Measurements from ENCODE around the gene SLC30A5.

DNA sequence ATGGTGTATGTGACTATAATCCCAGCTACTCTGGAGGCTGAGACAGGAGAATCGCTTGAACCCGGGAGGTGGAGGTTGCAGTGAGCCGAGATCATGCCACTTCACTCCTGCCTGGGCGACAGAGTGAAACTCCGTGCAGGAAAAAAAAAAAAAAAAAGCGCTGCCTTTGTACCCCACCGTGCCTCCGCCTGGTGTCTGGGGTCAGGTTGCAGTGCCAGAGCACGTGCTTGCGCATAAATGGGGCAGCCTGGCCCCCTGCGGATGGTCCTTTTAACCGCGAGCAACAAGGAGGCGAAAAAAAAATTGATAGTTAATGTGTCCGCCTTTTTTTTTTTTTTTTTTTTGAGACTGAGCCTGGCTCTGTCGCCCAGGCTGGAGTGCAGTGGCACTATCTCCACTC lies 66.8 kb downstream of the SLC30A5 start:
- no peak for TF ChIP-seq POLR2A (IDR thresholded peaks at IDR 0.05; ENCODE audit: low read length)
- no peak for TF ChIP-seq GATA1 (IDR thresholded peaks at IDR 0.05; ENCODE audit: low read depth, low read length)

Data from erythroblast (primary cell).